Right cardiac atrium (tissue), 5 donors: ENCODE results near the gene ATP6V1C2. TPM values are rescaled to one million over a fixed set of nuclear protein-coding genes. Genes with fewer than 3 reads are reported as not detected.

Experiments
- ATAC-seq, 2 donors: fragments of 200-7000 bp; cut with Tn5 transposase; one replicate each; pipeline versions ENCODE4 v1.8.0 to v1.9.1; 2020; ENCODE audit warnings: moderate library complexity in 2 of 2, mild to moderate bottlenecking in 1 of 2
- DNase-seq, 3 donors: peaks; one replicate each; pipeline ENCODE4 v3.0.0-alpha.2; 2020
- H3K27ac ChIP-seq: one replicate; pipeline ENCODE4 v1.5.1; 2013; ENCODE audit warnings: mild to moderate bottlenecking, low read length, control low read depth, moderate library complexity
- H3K27me3 ChIP-seq: one replicate; pipeline ENCODE4 v1.6.1; 2013; ENCODE audit not compliant: control insufficient read depth, insufficient read depth
- H3K4me1 ChIP-seq: one replicate; pipeline ENCODE4 v1.6.1; 2013; ENCODE audit warnings: low read length; ENCODE audit not compliant: control insufficient read depth, insufficient read depth
- H3K4me3 ChIP-seq: one replicate; pipeline ENCODE4 v1.5.1; 2013; ENCODE audit warnings: low read length, control low read depth
- H3K9me3 ChIP-seq: one replicate; pipeline ENCODE4 v1.6.1; 2013; ENCODE audit warnings: low read length; ENCODE audit not compliant: control insufficient read depth
- WGBS: extraction: QIAGEN DNeasy Blood & Tissue Kit; methylation state at CpG from one replicate; pipeline ENCODE4 v1.1.7; 2013; 5-methylcytosine and 5-hydroxymethylcytosine counted together
- intact Hi-C, 4 donors: fragments of 100-400 bp; cut with DNase I; formaldehyde crosslinking; loops; one replicate each; pipeline versions ENCODE4 v1.11.0 to v1.14.0; 2022 to 2023
- polyA plus RNA-seq: library from polyadenylated mRNA; stranded (reverse); fragments of 200-250 nt; gene quantifications from one replicate; pipeline ENCODE4 v1.2.3, GENCODE V29; 2013
- total RNA-seq, 4 donors: library from RNA; stranded (reverse); fragmentation: NEBNext Ultra II Directional; extraction: Animal tissue kit (Norgen Biotek cat#: 25700); gene quantifications; one replicate each; pipeline ENCODE4 v1.2.1, GENCODE V29; 2021
- donor health status: healthy with polysubstance abuse.
- donor health status: DM: no; HTN: yes; CAD: no.
- donor health status: DM: no; HTN: no; CAD: no.
- donor health status: DM: no; HTN: yes; CAD: no; lungs with severe emphysema.
- donor health status: DM: yes; HTN: yes; CAD: no.

ATP6V1C2 gene
- total and polyA plus RNA-seq, 5 donors: 0.09 to 0.52 (median 0.36) TPM; not detected in 2

DNA sequence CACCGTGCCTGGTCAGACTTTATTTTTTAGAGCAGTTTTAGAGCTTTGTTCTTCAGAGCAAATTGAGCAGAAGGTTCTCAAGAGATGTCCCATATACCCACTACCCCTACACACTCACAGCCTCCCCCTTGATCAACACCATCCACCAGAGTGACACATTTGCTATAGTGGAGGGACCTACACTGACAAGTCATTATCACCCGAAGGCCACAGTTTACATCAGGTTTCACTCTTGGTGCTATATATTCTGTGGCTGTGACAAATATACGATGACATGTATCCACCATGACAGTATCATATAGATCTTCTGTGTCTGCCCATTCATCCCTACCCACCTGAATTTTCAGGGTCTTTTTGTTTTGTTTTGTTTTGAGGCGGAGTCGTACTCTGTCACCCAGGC, 15.4 kb upstream of the ATP6V1C2 start:
- no peaks in the 10 kb centered on the region for H3K27me3 ChIP-seq
- H3K27ac ChIP-seq: no peak overlapping the region
- intact Hi-C loops: no loop called here
- WGBS: 92% methylated on average over 5 of the region's 5 CpGs
- H3K4me1 ChIP-seq: no peaks in the 10 kb centered on the region
- DNase-seq: no peak
- no peaks in the 10 kb centered on the region for H3K9me3 ChIP-seq
- no peak overlapping the region for H3K4me3 ChIP-seq
- ATAC-seq: no peak

DNA sequence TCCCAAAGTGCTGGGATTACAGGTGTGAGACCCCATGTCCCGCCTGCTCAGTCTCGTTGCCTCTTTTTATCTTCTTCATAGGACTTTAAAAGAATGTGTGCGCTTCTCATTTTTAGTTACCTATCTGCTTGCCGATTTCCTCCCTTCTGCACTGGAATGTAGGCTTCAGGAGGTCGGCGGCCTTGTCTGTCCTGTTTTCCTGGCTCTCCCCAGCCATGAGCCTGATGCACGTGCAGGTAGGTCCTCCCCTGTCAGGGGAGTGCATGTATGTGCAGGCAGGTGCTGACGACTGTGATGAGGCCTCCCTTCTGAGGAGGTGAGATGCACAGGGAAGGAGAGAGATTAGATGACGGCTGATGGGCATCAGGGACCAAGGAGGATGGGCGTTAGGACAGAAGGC, 13.6 kb upstream of the ATP6V1C2 start:
- WGBS: 57% methylated on average over 10 of the region's 10 CpGs
- intact Hi-C loops: no loop called here
- Histone ChIP-seq H3K4me1 (no peaks in the 10 kb centered on the region), H3K27me3 (no peaks in the 10 kb centered on the region), H3K4me3 (no peak overlapping the region), H3K9me3 (no peaks in the 10 kb centered on the region), H3K27ac (no peak overlapping the region)
- ATAC-seq: no peak
- no peak for DNase-seq

DNA sequence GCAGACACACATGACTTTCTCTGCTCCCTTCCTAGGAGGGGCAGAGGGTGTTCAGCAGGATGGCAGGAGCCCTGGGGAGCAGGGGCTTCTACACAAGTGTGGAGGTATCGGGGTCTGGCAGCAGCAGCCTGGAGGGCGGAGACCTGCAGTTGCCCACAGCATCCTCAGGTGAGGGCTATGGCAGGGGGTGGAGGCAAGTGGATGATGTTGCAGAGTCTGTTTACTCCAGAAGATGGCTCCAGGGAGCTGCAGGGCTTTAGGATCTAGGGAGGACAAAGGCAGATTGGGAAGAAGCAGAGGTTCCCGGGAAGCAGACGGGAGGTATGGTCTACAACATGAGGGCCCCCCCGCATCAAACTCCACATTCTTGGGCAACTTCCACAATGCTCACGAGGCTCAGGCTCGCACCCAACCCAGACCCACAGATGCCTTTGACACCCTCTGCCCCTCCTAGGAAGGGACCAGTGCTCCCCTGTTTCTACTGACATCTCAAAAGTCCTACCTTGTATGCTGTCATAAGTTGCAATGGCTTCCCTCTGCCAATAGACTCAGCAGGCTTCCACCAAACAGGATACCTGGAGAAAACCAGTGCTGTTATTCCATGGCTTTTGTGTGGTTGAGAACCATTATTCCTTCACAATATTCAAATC, 12.0 kb upstream of the ATP6V1C2 start:
- H3K9me3 ChIP-seq: no peaks in the 10 kb centered on the region
- 17% methylated on average over 7 of the region's 7 CpGs for WGBS
- no peak for ATAC-seq
- H3K27ac ChIP-seq: no peak overlapping the region
- no peaks in the 10 kb centered on the region for H3K27me3 ChIP-seq
- intact Hi-C loops: no loop called here
- no peaks in the 10 kb centered on the region for H3K4me1 ChIP-seq
- no peak overlapping the region for H3K4me3 ChIP-seq
- no peak for DNase-seq

DNA sequence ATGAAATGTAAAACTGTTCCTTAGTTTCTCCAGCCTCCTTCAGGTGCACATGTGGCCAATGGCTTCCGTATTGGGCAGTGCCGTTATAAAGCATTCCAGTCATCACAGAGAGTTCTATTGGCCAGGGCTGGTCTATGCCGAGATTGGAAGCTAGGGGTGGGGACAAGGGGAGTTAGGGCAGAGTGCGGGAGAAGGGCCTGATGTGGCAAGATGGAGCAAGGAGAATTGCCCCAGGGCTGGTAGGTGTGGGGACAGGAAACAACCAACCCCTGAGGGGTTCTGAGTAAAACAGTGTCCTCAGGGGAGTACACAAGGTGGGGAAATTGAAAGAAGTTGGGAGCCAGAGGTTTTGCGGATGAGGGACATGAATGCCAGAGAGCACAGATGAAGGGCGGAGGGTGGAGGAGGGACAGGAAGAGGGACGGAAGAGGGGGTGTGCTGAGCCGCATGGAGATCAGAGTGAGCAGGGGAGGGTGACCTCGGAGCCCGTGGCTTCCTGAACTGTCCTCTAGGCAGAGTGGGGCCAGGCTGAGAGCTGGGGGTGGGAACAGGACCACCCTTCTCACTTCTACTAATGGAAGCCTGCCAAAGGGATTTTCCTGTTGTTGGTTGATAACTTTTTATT, 9.1 kb upstream of the ATP6V1C2 start:
- ATAC-seq: peak in 1 of 2 donors; percentile 41

DNA sequence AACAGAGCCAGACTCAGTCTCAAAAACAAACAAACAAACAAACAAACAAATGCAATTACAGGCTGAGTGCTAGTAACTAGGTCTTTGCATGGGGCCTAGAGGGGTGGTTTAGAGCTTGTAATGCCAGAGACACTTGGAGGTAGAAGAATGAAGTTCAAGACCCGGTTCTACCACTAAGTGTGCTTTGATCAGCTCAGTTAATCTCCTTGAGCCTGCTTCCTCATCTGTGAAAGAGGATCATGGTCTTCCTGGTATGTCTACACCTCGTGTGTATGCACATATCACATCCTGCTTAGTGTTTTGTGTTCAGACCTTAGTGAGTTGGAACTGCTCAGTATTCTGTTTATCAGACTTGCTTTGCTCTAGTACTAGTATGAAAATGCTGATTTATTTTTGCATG, 4.8 kb upstream of the ATP6V1C2 start:
- 61% methylated on average over 2 of the region's 2 CpGs for WGBS
- intact Hi-C loops: no loop called here

More for the DNA sequence above, 9.1 kb upstream of the ATP6V1C2 start:
- Histone ChIP-seq H3K4me1 (no peaks in the 10 kb centered on the region), H3K27me3 (no peaks in the 10 kb centered on the region), H3K4me3 (no peak overlapping the region), H3K27ac (no peak overlapping the region), H3K9me3 (no peaks in the 10 kb centered on the region)
- no peak for DNase-seq
- WGBS: 27% methylated on average over 10 of the region's 10 CpGs
- intact Hi-C loops: no loop called here

DNA sequence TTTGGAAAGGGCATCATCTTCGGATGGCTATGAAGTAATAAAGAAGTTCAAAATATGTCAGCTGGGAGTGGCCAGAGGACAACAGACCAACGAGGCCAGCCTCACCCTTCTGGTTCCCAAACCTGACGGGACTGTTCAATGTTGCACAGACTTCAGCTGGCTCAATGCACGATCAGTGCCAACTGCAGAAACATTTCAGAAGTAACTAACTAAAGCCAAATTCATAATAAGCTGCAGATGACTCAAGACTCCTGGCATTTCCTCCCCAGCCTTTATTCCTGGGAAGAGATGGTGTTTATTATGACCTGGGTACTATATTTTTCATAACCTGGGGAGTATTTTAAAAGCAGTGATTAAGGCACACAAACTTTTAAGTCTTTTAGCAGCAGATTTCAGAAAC, 3.8 kb upstream of the ATP6V1C2 start:
- no peaks in the 10 kb centered on the region for H3K4me1 ChIP-seq
- WGBS: 28% methylated on average over 4 of the region's 4 CpGs
- no peaks in the 10 kb centered on the region for H3K9me3 ChIP-seq
- ATAC-seq (no peak), DNase-seq (no peak)
- no peaks in the 10 kb centered on the region for H3K27me3 ChIP-seq
- intact Hi-C loops: no loop called here
- no peak overlapping the region for H3K27ac ChIP-seq
- H3K4me3 ChIP-seq: no peak overlapping the region

More for the DNA sequence above, 4.8 kb upstream of the ATP6V1C2 start:
- Histone ChIP-seq H3K27me3 (no peaks in the 10 kb centered on the region), H3K4me3 (no peak overlapping the region), H3K27ac (no peak overlapping the region), H3K4me1 (no peaks in the 10 kb centered on the region), H3K9me3 (no peaks in the 10 kb centered on the region)
- no peak for DNase-seq
- no peak for ATAC-seq

DNA sequence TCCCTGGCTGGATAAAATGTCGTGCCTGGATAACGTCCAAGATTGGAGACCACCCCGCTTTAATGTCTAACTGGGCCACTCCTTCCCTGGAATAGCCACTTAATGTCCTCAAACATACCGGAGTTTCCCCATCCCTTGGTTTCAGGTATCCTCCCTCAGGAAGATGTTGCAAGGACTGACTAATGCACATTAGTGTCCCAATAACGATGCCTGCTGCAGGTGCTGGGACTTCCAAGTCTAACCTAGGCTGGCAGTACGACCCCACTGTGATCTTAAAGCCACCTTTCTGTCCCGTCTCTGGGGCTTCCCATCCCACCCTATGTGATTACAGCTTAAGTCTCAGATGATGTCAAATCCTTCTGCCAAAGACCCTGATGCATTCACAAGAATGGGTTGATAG, 1.1 kb upstream of the ATP6V1C2 start:
- ATAC-seq: no peak
- no peaks in the 10 kb centered on the region for H3K27me3 ChIP-seq
- intact Hi-C loops: no loop called here
- no peak for DNase-seq
- no peak overlapping the region for H3K4me3 ChIP-seq
- H3K4me1 ChIP-seq: no peaks in the 10 kb centered on the region
- H3K9me3 ChIP-seq: no peaks in the 10 kb centered on the region
- no peak overlapping the region for H3K27ac ChIP-seq
- WGBS: 64% methylated on average over 7 of the region's 7 CpGs

DNA sequence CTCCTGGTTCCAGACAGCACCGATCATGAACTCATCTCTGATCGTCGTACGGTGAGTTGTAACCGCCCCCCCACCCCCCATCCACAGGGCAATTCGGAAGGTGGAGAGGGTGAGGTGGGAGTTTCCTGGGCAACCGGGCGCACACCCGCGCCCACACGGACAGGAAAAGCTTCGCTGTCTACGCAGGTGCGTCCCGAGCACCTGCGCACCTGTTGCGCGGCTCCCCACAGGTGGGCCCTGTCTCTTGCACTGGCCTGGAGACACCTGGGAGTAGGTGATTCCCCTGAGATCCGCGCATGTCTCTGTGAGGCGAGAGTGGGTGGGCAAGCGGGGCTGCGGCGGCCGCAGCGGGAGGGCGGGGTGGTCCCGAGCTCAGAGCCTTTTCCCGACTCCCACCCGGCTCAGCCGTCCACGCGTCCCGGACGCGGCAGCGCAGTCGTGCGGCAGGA, 459 bp upstream of the ATP6V1C2 start:
- peak in 1 of 2 donors; percentile 10 for ATAC-seq
- WGBS: 5% methylated on average over 39 of the region's 39 CpGs
- no peaks in the 10 kb centered on the region for H3K27me3 ChIP-seq

DNA sequence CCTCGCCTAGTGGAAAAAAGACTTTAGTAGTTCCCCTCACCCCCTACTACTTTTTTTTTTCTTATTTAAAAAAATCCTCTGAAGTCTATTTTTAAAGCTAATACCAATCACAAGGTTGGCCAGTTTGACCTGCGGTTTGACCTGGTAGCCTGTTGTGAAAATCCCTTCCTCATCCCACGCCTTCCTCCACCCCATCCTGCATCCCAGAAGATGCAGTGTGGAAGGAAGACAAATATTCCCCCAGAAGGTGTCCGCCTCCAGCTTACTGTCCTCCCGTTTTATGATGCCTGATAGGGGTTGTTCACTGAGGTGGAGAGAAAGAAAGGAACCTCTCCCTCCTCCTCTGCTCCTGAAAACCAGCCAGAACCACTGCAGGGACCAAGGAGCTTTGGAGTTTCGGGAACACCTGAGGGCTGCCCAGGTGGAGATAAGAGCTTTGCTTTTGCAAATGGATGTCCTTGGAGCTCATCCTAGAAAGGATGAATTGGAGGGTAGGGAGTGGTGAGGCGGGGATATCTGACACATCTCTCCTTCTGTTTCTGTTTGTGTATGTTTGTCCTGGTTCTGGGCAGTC, 909 bp downstream of the ATP6V1C2 start:
- Histone ChIP-seq H3K27me3 (peaks cover 3% of the 10 kb centered on the region), H3K27ac (no peak overlapping the region), H3K4me3 (peak overlapping the region; percentile 75), H3K4me1 (no peaks in the 10 kb centered on the region), H3K9me3 (no peaks in the 10 kb centered on the region)
- ATAC-seq (no peak), DNase-seq (no peak)
- 20% methylated on average over 7 of the region's 7 CpGs for WGBS
- intact Hi-C loops: no loop called here

More for the DNA sequence above, 459 bp upstream of the ATP6V1C2 start:
- no peaks in the 10 kb centered on the region for H3K4me1 ChIP-seq
- H3K9me3 ChIP-seq: no peaks in the 10 kb centered on the region
- intact Hi-C loops: no loop called here
- H3K4me3 ChIP-seq: peak overlapping the region; percentile 75
- DNase-seq: no peak
- no peak overlapping the region for H3K27ac ChIP-seq

DNA sequence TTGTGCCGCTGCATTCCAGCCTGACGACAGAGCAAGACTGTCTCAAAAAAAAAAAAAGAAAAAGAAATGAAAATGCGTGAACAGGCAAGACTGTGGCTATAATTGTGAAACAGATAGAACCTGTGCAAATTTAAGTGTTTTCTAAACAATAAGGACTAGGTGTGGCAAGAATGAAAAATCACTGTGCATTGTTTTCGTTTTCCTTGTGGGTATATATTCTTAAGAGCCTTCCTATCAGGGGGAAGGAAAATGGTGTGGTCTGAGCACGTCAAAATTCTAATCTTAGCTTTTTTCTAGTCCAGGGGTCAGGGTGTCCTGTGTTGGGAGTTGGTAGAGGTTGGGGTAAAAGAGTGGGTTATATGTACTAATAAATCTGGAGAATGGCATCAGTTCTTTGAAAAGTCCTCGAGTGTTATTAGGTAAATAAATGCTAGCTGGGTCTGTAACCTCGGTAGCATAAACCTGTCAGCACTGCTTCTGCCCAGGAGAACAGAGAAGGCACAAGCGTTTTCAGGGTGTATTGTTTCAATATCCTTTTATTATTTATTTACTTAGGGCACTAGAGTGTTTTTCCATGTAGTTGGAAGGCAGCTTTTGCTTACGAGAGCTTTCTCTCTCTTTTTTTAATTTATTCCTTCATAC, 11.6 kb downstream of the ATP6V1C2 start:
- no peak for ATAC-seq
- no peak overlapping the region for H3K27ac ChIP-seq
- no peaks in the 10 kb centered on the region for H3K27me3 ChIP-seq
- intact Hi-C loops: no loop called here
- no peaks in the 10 kb centered on the region for H3K9me3 ChIP-seq
- DNase-seq: no peak
- H3K4me1 ChIP-seq: no peaks in the 10 kb centered on the region
- WGBS: 51% methylated on average over 9 of the region's 9 CpGs
- no peak overlapping the region for H3K4me3 ChIP-seq

DNA sequence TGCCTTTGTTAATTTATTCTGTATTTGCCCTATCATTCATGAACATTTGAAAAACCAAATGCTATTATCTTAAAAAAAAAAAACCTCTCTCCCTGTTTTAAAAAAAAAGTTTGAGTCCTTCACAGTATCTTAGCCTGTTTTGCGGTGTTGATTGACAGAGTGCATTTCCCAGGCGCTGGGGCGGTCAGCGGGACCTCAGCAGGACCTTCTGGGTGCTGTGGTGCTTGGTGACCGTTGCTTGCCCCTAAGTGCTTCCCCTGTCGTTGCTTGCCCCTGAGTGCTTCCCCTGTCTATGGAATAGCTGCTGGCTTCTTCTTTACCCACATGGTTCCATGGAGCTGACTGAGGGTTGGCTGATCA, 12.1 kb downstream of the ATP6V1C2 start:
- no peak overlapping the region for H3K4me3 ChIP-seq
- H3K27me3 ChIP-seq: no peaks in the 10 kb centered on the region
- DNase-seq: no peak
- no peaks in the 10 kb centered on the region for H3K9me3 ChIP-seq
- ATAC-seq: no peak
- no peak overlapping the region for H3K27ac ChIP-seq
- no peaks in the 10 kb centered on the region for H3K4me1 ChIP-seq
- 38% methylated on average over 6 of the region's 6 CpGs for WGBS
- intact Hi-C loops: no loop called here
